Gastroesophageal sphincter (tissue), 3 donors: ENCODE data around the gene GADD45B.

Experiments used
- CTCF ChIP-seq, 4 experiments: fragments of 200-600 bp in 2 of 4; fragments of 450-650 bp in 2 of 4; sonication (generic) in 1 of 4; IDR thresholded peaks; one replicate each; pipeline ENCODE4 v1.5.1; 2017 to 2019; ENCODE audit warnings: antibody characterized with exemption in 4 of 4, mild to moderate bottlenecking in 2 of 4, moderate library complexity in 2 of 4
- POLR2A ChIP-seq, 2 donors: fragments of 450-650 bp; IDR thresholded peaks; one replicate each; pipeline ENCODE4 v1.6.1; 2017; ENCODE audit warnings: antibody characterized with exemption in 2 of 2, mild to moderate bottlenecking in 2 of 2, moderate library complexity in 1 of 2
- POLR2AphosphoS5 ChIP-seq: sonication (generic); formaldehyde crosslinking; IDR thresholded peaks from one replicate; pipeline ENCODE4 v1.6.1; 2017; ENCODE audit warnings: antibody characterized with exemption

GRCh38 chr19:2517881-2518601 lies 42.1 kb downstream of the GADD45B start:
- TF ChIP-seq POLR2A (IDR thresholded peaks at IDR 0.05) (no peak), CTCF (IDR thresholded peaks at IDR 0.05) (no peak), POLR2AphosphoS5 (no peak)
